Measurements from ENCODE around the gene CCSER2.

GRCh38 chr10:84499846-84500245 is 171.5 kb downstream of the CCSER2 start:
- no peak for TF ChIP-seq POLR2AphosphoS5 (IDR thresholded peaks at IDR 0.05)
- no peak for TF ChIP-seq EP300 (IDR thresholded peaks at IDR 0.05)
- TF ChIP-seq, protein P1, sequence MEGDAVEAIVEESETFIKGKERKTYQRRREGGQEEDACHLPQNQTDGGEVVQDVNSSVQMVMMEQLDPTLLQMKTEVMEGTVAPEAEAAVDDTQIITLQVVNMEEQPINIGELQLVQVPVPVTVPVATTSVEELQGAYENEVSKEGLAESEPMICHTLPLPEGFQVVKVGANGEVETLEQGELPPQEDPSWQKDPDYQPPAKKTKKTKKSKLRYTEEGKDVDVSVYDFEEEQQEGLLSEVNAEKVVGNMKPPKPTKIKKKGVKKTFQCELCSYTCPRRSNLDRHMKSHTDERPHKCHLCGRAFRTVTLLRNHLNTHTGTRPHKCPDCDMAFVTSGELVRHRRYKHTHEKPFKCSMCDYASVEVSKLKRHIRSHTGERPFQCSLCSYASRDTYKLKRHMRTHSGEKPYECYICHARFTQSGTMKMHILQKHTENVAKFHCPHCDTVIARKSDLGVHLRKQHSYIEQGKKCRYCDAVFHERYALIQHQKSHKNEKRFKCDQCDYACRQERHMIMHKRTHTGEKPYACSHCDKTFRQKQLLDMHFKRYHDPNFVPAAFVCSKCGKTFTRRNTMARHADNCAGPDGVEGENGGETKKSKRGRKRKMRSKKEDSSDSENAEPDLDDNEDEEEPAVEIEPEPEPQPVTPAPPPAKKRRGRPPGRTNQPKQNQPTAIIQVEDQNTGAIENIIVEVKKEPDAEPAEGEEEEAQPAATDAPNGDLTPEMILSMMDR (IDR thresholded peaks at IDR 0.05), result no peak
